ENCODE data around the gene TINAGL1.
A peak's percentile ranks its signal among the peaks of the same experiment; 100 is the strongest.

TINAGL1 gene

DNA sequence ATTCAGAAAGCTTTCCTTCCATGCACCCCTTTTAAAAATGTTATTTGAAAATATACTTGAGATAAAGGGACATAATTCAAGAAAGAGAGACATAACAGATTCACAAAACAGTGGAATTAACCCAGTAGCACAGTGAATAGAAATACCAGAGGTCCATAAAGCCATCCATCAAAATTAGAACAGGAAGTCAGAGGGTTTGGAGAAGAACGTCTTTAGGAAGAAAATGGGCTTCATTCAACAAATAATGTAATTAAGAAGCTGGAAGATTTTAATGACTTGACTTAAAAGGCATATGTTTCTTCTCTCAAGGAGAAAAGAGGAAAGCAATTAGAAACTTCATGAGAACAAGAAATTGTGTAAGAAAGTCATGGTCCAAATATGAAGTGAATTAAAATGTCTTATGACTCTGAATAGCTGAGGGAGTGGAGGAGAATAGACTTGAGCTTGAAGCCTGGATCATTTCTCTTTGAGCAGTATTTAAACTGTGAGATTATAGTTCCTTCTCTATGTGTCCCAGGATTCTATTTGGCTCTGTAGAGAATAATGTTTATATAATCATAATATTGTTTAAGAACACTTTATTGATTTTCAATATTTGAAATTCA lies 33.3 kb downstream of the TINAGL1 start:
- DNase-seq: no peak

DNA sequence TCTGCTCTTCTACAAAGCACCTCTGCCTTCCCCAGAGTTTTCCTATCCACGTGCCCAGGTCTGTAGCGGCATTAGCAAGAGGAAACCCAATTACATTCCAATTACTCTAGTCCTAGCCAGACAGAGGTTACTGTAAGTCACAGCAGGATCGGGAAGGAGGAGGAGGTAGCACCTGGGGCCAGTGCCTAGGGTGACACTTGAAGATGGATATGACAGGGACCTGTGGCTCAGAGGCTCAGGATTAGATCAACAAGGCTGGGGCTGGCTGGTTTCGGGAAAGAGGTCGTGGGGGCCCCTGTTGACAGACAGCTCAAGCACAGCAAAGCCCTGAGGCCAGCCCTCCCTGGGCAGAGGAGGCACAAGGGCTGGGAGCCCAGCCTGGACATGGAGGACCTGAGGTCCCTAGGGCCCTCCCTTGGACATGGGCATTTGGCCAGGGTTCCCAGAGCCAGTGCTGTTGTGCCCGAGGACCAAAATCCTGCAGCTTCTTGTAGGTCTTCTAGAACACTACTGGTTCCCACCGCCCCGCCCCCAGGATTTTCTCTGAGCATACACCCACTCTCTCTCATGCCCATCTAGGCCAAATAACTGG lies 38.2 kb downstream of the TINAGL1 start:
- no peak for DNase-seq

DNA sequence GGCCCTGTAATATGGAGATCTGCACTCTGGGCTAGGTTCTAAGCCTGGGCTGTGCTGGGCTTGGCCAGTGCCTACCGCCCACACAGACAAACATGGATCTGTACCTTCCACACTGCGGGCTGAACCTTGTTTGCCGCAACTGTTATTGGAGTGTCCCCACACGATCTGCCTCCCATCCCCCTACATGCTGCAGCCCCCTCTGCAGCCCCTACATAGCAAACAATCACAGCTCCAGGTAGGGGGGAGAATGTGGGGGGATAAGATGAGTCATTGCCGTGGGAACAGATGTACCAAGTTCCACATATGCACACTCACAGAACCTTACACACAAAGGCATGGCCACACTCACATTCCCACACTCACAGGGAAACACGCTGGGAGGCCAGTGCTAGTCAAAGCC lies 39.1 kb downstream of the TINAGL1 start:
- no peak for DNase-seq

DNA sequence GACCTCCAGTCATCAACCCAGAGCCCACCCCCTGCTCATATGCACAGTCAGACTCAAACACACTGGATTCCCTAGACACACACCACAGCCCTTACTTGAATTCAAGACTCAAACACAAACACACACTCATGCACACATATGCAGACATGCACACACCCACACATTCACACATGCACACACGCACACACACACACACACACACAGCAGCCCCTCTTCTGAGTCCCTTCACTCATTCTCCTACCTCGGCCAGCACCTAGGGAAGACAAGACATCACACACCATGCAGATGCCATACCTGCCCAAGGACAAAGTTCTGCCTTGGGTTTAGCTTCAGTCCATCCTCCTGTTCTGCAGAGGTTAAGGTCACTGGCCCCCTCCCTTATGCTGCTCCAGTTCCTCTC lies 39.6 kb downstream of the TINAGL1 start:
- no peak for DNase-seq

DNA sequence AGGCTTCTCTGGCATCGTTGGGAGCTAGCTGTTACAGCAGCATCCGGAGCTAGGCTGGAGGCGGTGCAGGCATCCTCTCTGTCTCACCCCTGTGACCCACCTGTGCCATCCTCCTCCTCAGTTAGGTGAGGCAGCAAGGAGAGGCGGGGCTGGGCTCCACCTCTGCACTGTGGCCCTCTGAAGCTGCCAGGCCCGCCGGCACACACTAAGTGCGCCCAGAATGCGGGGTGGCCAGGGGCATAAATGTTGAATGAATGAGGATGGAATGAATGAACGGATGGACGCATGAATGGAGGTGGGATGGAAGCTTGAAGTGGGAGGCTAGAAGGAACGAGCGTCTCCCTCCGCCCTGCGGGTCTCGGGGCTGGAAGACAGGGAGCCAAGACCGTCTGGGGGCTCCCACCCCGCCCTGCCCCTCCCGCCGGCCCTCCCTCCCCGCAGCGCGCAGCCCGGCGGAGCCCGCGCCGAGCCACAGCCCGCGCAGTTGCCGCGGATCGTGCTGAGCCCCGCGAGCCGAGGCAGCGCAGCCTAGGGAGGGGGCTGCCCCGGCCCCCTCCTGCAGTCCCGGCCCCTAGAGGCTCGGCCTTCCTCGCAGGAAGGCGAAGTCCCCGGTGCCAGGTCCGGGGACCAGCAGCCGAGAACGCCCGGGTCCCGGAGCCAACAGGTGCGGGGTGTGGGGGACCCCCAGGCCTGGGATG lies 41.1 kb downstream of the TINAGL1 start, which contains the start of gene HCRTR1:
HCRTR1 (plus strand) TSS at position 472 of the 698 bp plus-strand sequence. CDS start 1,504 bp downstream, outside the sequence.
- DNase-seq: no peak

DNA sequence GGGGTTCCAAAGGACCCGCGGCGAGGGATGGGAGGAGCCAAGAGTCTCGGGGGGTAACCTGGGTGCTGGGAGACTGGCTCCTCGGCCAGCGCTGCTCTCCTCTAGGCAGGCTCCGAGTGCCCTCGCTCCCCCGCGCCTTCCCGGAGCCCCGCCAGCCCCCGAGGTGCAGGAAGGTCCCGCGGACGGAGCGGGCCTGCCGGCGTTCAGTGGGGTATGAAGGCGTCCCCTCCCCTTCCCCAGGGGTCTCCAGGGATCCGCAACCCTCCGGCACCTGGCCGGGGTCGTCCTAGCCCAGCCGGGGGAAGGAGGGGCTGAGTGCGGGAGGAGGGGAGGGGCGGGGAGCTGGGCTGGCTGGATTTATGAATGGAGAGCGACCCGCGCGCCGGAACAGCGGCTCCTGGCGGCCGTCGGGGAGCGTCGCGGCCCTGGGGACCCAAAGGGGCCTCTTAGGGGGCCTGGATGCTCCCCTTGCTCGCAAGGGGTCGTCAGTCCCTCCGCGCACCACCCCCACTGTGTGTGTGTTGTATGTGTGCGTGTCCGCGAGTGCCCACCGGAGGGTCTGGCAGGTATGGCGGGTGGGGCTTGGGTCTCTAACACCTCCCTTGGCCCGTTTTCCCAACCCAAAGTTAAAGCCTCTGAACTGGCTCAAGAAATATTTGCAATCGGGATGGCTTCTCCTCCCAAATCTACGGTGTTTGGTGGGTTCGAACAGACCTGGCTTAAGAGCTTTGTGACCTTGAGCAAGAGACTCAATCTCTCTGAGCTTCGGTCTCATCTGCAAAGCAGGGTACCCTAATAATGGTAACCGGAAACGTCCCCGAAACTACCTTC lies 41.8 kb downstream of the TINAGL1 start:
- DNase-seq: peak; percentile 55

DNA sequence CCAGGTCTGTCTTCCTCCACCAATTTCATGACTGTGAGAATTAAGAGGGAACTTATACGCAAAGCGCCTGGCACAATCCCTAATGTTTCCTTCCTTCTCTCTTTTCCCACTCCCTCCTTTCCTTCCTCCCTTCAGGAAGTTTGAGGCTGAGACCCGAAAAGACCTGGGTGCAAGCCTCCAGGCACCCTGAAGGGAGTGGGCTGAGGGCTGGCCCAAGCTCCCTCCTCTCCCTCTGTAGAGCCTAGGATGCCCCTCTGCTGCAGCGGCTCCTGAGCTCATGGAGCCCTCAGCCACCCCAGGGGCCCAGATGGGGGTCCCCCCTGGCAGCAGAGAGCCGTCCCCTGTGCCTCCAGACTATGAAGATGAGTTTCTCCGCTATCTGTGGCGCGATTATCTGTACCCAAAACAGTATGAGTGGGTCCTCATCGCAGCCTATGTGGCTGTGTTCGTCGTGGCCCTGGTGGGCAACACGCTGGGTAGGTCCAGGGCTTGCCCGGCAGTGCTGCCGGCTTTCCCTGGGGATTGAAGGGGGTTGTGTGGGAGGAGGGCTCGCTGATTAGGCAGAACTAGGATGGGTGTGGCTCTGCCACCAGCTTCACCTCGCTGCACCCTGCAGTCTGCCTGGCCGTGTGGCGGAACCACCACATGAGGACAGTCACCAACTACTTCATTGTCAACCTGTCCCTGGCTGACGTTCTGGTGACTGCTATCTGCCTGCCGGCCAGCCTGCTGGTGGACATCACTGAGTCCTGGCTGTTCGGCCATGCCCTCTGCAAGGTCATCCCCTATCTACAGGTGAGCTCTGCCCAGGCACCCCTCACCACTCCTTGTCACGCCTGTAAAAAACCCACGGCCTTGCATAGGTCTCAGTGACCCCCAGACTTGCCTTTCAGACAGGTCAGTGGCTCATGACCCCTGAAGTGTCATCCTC lies 42.9 kb downstream of the TINAGL1 start:
- DNase-seq: no peak

DNA sequence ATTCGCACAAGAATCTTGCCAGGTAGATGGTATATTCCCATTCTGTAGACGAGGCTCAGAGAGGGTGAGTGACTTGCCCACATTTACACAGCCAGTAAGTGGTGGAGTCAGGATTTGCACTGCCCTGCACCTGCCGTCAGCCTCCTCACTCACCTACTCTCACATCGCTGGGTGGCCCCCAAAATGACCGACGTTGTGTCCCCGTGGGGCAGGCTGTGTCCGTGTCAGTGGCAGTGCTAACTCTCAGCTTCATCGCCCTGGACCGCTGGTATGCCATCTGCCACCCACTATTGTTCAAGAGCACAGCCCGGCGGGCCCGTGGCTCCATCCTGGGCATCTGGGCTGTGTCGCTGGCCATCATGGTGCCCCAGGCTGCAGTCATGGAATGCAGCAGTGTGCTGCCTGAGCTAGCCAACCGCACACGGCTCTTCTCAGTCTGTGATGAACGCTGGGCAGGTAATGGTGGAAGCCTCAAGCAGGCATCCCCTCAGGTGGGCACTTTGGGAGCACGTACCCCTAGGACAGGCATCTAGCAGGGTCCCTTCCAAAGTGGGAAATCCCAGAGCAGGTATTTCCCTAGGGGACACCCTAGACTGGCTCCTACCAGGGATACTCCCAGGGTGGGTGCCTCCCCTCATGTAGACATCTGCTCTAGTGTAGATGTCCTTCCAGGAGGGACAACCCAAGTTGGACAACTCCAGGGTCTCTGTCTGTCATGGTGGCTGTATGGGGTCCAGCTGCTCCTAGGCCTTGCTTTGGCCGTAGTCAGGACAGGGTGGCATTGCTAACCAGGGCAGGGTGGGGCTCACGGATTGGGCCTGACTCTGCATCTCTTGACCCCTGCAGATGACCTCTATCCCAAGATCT lies 44.5 kb downstream of the TINAGL1 start:
- DNase-seq: no peak

DNA sequence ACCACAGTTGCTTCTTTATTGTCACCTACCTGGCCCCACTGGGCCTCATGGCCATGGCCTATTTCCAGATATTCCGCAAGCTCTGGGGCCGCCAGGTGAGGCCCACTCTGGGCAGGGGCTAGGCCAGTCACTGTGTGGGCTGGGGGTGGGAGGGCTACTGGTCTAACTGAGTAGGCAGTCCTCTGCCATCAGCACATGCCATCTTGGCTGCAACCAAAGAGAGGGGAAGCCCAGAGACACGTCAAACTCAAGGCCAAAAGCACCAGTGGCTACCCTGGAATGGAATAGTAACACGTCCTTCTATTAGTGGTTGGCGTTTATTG lies 45.1 kb downstream of the TINAGL1 start:
- no peak for DNase-seq

DNA sequence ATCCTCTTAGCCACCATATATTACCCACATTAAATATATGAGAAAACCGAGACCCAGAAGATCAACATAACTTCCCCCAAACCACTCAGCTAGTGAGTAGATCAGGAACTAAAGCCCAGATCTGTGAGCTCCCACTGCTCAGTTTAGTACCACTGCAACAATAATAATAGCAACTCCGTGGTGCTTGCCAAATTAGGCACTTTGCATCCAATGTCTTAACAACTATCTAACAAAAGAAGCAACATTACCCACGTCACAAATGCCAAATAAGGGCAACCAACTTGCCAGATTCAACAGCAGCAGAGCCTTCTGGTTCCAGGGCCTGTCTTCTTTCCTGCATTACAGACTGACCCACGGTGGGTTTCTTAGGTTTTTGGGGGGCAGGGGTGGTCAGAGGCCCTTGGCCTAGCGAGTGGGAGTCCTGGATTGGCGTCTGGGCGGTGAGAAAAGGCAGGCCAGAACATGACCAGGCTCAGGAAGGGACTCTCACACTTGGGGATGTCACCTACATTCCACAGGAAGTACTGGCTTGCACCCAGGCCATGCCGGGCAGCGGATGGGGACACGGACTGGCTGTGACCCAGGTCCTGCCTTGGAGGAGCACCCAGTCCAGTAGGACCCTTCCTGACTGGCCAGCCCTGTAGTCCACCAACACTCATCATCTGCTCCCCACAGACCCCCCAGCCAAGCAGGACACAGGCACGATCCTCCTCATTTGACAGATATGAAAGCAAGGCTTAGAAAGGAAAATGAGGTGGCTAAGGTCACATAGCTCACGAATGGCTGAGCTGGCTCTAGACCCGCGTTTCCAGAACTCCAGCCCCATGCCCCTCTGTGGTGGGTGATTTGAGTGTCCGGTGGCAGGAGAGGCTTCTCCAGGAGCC lies 45.8 kb downstream of the TINAGL1 start:
- no peak for DNase-seq

DNA sequence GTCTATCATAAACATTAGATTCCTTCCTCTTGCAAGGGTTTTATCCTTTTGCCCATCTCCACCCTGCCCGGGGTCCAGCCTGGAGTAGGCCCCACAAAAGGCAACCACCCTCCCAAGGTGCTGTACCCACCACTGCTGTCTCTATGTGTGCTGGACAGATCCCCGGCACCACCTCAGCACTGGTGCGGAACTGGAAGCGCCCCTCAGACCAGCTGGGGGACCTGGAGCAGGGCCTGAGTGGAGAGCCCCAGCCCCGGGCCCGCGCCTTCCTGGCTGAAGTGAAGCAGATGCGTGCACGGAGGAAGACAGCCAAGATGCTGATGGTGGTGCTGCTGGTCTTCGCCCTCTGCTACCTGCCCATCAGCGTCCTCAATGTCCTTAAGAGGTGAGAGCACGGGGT lies 47.0 kb downstream of the TINAGL1 start:
- DNase-seq: no peak

DNA sequence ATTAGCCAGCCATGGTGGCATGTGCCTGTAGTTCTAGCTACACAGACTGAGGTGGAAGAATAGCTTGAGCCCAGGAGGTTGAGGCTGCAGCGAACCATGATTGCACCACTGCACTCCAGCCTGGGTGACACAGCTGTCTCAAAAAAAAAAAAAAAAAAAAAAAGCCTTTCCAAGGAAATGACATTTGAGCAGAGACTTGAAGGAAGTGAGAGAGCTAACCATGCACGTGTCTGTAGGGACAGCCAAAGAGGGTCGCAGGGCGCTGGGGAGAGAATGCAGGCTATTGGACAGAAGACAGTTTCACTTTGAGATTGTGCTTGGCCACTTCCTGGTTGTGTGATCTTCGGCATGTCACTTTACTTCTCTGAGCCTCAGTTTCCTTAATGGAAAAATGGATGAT lies 48.0 kb downstream of the TINAGL1 start:
- no peak for DNase-seq

DNA sequence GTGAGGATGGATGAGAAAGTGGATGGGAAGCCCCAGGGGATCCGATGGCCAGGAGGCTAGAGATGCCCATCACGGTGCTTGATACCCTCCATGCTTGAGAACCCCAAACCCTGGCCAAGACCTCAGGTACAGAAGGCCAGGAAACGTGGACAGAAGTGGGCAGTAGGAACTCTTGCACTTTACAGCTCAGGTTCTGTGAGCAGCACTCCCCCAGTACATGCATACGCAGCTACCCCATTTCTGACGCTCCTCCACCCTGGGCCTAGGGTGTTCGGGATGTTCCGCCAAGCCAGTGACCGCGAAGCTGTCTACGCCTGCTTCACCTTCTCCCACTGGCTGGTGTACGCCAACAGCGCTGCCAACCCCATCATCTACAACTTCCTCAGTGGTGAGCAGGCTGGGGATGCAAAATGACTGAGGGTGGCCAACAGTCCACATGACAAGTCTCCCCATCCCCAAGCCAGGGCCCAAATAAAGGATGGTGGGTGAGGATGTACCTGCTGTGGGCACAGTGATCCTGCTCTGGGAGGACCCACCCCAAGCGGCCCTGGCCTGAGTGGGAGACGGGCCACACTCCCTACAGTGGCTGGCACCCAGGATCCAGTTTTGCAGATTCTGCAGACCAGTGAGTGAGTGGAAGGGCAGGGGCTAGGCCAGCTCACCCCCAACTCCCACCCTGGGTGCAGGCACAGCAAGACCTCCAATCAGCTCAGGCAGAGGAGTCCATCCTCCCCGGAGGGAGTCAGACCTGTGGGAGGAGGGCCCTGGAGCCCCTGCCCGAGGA lies 48.6 kb downstream of the TINAGL1 start:
- no peak for DNase-seq

DNA sequence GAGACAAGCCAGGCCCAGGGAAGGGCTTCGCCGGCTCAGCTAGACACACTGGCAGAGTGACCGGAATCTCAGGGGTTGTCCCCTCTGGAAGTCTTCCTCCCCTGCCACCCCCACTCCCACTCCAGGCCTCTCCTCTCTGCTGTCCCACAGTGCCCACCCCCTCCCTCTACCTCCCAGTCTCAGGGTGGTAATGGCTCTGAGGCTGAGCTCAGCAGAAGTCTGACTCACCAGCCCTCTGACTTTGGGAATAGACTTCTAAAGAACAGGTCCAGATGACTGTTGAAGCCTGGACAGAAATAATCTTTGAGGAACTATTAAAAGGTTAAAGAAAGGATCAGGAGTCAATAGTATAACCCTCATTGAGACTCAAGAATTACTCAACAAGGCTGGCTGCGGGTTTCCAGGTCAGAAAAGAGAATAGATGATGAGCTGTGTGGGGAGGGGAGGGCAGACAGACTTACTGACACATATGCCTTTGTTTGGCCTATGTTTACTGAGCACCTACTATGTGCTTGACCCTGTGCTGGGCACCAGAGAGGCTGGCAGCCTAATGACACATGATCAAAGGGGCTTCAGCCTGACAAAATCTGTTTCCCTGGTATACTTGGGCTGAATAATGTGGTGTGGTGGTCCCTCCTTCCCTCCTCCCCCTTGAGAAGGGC lies 49.4 kb downstream of the TINAGL1 start:
- no peak for DNase-seq

DNA sequence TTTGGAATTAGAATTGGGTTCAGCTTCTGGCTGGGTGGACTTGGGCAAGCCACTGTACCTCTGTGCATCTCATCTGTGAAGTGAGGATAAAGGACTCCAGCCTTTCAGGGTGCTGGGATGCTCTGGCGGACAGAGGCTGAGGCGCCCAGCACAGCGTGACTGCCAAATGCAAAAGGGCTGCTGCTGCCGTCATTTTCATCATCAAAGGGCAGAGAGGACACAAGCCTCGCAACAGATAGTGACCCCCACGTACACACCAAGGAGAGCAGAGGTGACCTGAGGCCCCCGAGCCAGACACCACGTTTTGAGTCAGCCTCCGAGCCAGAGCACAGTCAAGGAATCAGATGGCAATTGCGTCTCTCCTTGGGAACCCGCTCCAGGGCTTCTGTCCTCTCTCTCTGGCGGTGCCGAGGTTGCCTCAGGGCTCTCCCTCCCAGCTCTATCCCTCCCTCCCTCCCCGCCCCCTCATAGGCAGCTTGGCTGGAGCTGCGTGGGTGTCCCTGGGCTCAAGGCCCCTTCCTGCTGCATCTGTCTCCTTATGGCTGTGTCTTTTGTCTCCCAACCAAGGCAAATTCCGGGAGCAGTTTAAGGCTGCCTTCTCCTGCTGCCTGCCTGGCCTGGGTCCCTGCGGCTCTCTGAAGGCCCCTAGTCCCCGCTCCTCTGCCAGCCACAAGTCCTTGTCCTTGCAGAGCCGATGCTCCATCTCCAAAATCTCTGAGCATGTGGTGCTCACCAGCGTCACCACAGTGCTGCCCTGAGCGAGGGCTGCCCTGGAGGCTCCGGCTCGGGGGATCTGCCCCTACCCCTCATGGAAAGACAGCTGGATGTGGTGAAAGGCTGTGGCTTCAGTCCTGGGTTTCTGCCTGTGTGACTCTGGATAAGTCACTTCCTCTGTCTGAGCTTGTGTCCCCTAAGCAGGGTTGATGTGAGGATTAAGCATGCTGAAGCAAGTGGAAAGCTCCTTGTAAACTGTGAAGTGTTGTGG lies 50.2 kb downstream of the TINAGL1 start:
- no peak for DNase-seq

DNA sequence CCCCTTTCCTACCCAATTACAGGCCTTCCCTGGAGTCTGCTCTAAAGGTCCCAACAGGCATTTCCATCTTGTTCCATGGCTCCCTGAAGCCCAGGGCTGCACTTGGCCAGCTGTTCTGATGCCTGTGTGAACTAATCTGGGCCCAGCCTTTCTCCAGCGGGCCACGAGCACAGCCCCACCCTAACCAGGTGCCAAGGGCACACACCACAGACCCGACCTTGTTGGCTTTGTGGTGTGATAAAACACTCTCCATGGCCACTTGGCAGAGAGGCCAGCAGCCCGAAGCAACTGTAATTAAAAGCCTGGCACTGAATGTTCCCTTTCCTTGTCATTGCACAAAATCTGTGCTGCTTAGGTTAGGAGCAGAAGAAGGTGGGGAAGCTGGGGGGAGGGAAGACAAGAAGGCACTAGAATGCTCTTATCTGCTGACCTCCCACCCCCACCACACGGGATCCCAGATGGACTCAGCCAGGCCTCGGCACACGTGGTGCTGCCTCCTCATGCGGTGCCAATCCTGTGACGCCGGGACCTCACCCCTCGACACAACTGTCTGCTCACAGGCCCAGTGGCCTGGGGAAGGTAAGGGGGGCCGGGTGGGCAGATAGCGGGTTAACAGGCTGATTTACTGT lies 51.1 kb downstream of the TINAGL1 start:
- DNase-seq: no peak

DNA sequence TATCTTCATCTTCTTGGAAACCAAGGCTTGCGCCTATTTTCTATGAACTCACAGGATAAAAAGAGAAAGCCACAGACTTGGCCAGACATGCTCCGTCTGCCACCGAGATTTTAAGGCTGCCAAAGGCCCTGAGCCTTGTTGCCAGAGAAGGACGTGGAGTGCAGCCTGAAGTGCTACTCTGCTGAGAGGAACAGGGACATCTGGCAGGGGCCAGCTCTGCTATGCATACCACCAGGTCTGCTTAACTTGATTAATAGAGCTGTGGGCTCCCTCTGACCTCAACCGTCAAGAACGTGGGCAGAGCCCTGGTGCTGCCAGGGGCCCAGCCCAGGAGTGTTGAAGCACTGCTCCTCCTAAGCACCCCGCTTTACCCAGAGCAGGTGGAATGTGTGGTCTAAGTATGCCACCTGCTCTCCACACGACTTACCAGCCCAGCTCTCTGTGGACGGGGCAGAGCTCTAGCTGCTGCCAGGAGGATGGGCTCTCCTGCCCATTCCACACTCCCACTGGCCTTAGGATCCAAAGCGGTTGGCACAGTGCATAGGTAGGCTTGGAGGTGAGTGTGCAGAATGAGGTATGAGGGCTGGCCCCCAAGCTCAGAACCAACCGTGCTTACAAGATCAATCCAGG lies 51.7 kb downstream of the TINAGL1 start:
- no peak for DNase-seq
